Measurements from ENCODE around the gene GNAZ.

Gene GNAZ

GRCh38 chr22:23154461-23154860 lies 84.1 kb downstream of the GNAZ start:
- TF ChIP-seq, protein P1, sequence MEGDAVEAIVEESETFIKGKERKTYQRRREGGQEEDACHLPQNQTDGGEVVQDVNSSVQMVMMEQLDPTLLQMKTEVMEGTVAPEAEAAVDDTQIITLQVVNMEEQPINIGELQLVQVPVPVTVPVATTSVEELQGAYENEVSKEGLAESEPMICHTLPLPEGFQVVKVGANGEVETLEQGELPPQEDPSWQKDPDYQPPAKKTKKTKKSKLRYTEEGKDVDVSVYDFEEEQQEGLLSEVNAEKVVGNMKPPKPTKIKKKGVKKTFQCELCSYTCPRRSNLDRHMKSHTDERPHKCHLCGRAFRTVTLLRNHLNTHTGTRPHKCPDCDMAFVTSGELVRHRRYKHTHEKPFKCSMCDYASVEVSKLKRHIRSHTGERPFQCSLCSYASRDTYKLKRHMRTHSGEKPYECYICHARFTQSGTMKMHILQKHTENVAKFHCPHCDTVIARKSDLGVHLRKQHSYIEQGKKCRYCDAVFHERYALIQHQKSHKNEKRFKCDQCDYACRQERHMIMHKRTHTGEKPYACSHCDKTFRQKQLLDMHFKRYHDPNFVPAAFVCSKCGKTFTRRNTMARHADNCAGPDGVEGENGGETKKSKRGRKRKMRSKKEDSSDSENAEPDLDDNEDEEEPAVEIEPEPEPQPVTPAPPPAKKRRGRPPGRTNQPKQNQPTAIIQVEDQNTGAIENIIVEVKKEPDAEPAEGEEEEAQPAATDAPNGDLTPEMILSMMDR (IDR thresholded peaks at IDR 0.05) = no peak

GRCh38 chr22:23155143-23155542 lies 84.8 kb downstream of the GNAZ start:
- TF ChIP-seq, protein P1 (IDR thresholded peaks at IDR 0.05) = no peak

DNA sequence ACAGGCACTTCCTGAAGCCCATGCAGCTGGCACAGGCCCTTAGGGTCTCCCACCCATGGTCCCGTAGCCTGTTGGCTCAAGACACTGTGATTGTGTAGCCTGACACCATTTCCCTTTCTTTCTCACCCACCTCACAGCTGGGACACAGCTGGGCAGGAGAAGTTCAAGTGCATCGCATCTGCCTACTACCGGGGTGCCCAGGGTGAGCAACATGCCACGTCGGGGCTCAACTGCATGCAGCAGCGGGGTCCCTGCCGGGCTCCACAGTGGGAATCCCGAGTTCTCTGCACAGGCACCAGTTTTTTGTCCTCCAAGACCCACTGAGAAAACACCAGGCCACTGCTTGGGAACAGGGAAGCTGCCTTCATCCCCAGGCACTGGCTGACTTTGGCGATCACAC lies 85.5 kb downstream of the GNAZ start:
- TF ChIP-seq, protein P1 (IDR thresholded peaks at IDR 0.05) = no peak

DNA sequence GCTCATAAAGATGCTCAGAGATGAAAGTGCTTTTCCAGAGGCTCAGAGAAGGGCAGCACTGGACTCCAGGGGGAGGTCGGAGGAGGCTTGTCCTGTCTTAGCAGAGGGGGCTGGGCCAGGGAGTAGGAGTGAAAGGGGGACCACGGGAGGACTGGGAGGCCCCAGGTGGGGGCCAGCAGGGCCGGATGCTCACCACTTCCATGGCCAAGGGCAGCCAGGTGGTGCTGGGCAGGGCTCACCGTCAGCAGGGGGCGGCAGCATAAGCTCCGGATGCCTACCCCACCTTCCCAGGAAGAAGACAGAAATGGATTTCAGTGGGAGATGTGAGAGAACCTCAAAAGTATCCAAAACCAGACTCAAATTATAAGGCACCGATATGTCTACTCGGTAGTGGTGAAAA lies 86.0 kb downstream of the GNAZ start:
- TF ChIP-seq, protein P1 (IDR thresholded peaks at IDR 0.05) = no peak

DNA sequence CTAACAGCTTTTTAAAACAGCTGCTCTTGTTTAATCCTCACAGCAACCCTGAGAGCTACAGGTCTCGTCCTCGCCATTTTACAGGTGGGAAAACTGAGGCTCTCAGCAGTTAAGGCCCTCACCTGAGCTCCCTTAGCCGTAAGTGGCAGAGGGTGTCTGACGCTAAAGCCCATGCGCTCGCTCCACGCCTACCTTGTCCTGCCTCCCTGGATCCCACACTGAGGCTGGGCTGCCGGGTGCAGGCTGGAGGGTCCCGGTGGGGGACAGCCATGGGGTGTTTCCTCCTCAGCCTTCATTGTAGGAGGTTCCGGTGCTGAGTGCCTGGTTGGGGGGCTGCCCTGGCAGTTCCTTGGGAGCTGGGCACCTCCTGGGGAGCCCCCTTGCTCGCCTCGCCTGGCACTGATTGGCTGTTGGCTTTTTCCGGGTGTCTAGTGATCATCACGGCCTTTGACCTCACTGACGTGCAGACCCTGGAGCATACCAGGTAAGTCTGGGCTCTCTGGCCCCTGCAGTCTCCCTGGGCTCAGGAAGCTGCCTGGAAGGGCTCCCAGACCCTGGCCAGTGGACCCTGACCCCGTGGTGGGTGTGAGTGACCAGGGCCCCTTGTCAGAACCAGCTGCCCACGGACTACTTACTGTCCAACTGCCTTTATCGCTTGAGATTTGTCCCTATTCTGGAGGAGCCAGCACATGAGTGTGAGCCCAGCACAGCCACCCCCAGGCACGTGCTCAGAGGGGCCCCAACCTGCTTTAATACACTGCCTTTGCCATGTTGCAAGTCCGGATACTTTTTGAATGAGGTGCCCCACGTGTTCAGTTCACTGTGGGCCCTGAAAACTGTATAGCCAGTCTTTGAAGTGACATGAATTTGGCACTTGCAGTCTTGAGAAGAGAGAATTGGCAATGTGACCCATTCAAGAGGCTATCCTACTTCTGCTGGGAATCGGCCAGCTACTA lies 87.5 kb downstream of the GNAZ start:
- TF ChIP-seq, protein P1 (IDR thresholded peaks at IDR 0.05) = no peak

DNA sequence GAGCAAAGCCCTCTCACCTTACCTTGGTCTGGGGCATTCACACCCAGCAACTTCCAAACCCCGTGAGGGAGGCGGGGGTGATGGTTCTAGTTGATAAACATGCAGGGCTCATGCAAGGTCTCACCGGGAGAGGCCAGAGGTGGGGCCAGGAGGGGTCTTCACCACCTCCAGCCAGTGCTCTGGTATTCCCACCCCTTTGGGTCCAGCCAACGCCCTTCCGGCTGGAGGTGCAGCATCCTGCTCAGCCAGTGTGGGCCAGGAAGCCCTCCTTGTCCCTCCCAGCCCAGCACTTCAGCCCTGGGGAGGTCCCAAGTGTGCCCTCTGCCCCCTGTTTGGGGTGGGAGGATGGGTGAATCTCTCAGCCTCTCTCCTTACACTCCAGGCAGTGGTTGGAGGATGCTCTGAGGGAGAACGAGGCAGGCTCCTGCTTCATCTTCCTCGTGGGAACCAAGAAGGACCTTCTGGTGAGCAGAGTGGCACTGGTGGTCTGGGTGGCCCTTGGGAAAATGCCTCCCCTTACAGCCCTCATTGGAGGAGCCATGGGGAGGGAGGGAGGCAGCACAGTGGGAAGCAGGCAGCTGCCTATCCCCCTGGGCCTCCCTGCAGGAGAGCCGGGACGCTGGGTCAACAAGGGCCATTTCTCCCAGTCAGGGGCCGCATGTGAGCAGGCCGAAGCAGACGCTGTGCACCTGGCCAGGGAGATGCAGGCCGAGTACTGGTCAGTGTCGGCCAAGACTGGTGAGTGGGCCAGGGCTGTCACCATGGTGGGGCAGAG lies 88.4 kb downstream of the GNAZ start:
- TF ChIP-seq, protein P1 (IDR thresholded peaks at IDR 0.05) = no peak

GRCh38 chr22:23159291-23159630 lies 88.9 kb downstream of the GNAZ start:
- TF ChIP-seq, protein P1 (IDR thresholded peaks at IDR 0.05) = no peak
